ENCODE data around the gene OR8H2.
"Not testable (repeated sequence)": the region's sequence is repeated elsewhere in the genome, so short reads cannot be mapped to it uniquely, and the experiment has no call there.

DNA sequence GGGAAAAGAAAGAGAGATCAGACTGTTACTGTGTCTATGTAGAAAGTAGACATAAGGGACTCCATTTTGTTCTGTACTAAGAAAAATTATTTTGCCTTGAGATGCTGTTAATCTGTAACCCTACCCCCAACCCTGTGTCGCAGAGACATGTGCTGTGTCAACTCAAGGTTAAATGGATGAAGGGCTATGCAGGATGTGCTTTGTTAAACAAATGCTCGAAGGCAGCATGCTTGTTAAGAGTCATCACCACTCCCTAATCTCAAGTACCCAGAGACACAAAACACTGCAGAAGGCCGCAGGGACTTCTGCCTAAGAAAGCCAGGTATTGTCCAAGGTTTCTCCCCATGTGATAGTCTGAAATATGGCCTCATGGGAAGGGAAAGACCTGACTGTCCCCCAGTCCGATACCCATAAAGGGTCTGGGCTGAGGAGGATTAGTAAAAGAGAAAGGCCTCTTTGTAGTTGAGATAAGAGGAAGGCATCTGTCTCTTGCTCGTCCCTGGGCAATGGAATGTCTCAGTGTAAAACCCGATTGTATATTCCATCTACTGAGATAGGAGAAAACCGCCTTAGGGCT lies 45.7 kb upstream of the OR8H2 start:
- TF ChIP-seq, protein P1, sequence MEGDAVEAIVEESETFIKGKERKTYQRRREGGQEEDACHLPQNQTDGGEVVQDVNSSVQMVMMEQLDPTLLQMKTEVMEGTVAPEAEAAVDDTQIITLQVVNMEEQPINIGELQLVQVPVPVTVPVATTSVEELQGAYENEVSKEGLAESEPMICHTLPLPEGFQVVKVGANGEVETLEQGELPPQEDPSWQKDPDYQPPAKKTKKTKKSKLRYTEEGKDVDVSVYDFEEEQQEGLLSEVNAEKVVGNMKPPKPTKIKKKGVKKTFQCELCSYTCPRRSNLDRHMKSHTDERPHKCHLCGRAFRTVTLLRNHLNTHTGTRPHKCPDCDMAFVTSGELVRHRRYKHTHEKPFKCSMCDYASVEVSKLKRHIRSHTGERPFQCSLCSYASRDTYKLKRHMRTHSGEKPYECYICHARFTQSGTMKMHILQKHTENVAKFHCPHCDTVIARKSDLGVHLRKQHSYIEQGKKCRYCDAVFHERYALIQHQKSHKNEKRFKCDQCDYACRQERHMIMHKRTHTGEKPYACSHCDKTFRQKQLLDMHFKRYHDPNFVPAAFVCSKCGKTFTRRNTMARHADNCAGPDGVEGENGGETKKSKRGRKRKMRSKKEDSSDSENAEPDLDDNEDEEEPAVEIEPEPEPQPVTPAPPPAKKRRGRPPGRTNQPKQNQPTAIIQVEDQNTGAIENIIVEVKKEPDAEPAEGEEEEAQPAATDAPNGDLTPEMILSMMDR (conservative IDR thresholded peaks at IDR 0.05; ENCODE audit: low read depth, low read length), result not testable (repeated sequence)
- not testable (repeated sequence) for TF ChIP-seq POLR2A (IDR thresholded peaks at IDR 0.05; ENCODE audit: low read depth, low read length); NFE2L2 (IDR thresholded peaks at IDR 0.05; ENCODE audit: low read depth, low read length); RAD21 (IDR thresholded peaks at IDR 0.05; ENCODE audit: low read length)

All from IMR-90 (cell line).